GM18867 (cell line): ENCODE results near the gene KIF26B.
"Not testable (repeated sequence)": the region's sequence is repeated elsewhere in the genome, so short reads cannot be mapped to it uniquely, and the experiment has no call there.

Experiments
- ATAC-seq: cut with Tn5 transposase; IDR thresholded peaks from one replicate; pipeline ENCODE4 v1.9.1; 2021; ENCODE audit warnings: mild to moderate bottlenecking, moderate library complexity; ENCODE audit not compliant: unreplicated experiment

KIF26B gene

DNA sequence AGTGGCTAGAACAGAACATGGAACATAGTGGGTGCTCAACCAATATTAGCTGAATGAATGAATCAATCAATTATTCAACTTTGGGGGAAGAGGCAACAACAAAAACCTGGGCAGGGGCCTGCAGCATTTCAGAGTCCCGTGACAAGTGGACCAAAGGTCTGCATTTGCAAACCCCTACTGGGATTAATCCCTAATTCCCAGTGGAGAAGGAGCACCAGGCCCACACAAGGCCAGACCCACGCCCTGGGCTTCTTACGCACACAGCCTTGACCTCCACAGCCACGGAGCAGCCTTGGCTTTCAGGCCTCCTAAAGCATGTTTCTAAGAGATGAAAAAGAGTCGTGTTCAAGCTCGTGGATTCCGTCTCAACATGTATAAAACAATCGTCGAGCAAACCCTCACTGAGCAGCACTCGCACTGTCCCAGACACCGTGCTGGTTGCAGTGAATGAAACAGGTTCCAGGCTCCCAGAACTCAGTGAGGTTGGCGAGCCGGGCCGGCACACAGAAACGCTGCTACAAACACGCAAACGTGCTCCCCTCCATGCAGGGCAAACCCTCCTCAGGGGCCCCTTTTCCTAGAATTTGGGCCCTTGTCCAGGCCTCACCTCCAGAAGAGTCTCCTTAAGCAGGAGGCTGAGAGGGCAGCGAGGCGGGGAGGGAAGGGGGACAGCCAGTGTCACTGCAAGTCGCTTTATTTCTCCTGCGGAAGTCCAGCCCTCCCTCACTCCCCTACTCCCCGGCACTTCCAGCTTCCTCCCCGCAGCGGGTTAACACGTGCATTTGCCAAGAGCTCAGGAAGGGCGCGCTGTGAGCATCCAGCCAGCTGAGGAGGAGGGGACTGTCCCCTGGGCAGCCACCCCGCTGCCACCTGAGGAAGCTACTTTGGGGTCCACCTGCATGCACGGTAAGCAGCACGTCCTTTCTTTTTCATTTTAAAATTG is 556.4 kb downstream of the KIF26B start:
- no peak for ATAC-seq

DNA sequence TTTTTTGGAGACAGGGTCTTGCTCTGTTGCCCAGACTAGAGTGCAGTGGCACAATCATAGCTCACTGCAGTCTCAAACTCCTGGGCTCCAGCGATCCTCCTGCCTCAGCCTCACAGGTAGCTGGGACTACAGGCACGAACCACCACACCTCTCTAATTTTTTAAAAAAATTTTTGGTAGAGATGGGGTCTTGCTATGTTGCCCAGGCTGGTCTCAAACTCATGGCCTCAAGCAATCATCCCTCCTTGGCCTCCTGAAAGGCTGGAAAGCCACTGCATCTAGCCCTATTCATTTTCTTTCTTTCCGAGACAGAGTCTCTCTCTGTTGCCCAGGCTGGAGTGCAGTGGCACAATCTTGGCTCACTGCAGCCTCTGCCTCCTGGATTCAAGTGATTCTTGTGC is 559.2 kb downstream of the KIF26B start:
- not testable (repeated sequence) for ATAC-seq

DNA sequence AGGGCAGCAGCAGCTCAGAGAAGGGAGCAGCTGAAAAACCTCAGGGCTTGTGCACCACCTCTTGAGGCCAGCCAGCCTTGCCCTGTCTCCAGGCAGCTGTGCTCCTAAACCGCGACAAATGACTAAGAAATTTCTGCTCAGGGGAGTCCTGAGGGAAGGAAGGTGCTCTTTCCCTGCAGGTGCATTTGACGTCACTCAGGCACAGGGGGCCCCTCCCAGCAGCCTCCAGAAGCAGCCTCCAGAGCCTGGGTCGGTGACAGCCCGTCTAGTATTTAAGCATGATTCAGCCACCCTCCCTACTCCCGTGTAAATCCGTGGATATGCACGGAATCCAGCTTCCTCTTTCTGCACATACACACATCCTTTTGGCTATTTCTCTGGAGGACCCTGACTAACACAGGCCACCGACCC is 560.5 kb downstream of the KIF26B start:
- no peak for ATAC-seq

DNA sequence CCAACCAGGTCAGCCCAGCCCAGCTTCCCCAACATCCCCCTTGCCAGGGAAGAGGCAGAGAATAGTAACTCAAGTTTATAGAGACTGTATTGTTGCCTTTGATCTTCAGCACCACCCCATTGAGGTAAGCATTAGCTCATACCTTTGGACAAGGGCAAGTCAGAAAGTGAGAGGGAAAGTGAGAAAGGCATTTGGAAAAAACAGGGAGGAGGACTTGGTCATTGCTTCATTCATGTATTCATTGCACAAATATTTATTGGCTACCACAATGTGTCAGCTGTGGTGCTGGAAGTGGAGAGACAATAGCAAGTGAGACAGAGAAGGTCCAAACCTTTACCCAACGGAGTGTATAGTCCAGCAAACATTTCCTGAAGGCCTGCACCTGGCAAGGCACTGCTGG is 561.2 kb downstream of the KIF26B start:
- no peak for ATAC-seq

DNA sequence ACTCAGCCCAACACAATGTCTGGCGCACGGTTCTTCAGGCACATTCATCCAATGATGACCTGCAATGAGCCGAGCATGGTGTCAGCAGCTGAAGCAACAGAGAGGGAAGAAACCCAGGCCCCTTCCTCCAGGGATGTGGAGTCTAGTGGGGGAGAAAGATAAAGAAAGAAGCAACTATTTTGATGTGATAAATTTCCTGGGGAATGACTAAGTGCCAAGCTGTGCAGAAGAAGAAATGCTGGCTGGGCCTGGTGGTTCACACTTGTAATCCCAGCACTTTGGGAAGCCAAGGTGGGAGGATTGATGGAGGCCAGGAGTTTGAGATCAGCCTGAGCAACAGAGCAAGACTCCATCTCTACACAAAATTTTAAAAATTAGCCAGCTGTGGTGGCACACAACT is 561.8 kb downstream of the KIF26B start:
- no peak for ATAC-seq

DNA sequence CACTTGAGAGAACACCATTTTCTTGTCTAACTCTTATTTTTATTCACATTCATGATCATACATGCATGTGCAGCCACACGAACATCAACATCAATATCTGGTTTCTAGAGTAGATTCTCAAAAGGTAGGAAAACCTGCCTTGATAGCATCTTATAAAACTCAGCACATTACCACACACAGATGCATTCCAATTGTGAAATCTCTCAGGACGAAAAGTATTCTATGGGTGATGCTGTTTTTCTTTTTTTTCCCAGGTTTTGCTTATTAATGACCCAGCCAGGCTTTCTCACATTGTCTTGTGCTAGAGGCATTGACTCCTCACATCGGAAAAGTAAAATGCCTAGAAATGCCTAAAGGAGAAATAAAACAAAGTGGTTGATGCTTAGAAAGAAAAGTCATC is 562.8 kb downstream of the KIF26B start:
- ATAC-seq: no peak

DNA sequence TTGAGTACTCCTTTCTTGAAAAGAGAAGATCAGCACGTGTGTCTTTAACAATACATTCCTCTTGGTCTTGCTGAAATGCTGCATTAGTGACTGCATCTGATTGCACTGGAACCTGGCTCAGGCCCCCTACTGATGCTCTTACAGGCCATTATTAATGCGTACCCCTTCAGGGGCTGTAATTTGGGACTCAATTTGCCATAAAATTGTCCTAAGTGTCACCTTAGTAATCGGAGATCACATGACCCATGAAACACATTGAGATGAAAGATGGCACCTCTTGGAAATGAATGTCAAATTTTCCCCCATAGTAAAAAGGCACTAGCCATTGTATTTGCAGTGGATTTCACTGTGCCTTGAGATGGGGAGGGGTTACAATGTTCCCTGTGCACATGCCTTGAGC is 563.3 kb downstream of the KIF26B start:
- no peak for ATAC-seq

DNA sequence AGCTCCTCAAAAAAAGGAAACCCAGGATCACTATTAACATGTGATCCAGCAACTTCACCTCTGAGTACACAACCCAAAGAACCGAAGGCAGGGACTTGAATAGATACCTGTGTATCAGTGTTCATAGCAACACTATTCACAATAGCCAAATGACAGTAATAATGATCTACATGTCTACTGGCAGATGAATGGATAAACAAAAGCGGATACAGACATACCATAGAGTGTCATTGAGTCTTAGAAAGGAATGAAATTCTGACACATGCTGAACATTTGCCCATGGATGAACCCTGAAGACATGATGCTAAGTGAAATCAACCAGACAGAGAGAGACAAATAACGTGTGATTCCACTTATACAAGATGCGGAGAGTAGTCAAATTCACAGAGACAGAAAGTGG is 564.2 kb downstream of the KIF26B start:
- ATAC-seq: no peak

DNA sequence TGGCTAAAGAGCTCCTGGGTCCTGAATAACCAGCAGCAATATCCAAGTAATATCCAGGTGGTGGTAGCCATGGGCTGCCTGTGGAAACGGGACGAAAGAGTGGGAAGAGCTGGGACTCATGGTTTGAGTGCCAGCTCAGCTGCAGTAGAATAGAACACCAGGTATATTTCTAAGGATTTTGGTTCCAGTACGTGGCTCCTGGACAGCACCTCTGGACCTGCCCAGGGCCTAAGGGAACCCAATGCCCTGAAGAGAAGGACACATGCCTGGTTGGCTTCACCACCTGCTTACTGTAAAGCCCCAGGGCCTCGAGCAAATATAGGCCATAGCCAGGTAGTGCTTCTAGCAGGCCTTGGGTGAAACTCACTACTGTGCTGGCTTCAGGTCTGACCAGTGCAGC is 566.7 kb downstream of the KIF26B start:
- ATAC-seq: no peak

DNA sequence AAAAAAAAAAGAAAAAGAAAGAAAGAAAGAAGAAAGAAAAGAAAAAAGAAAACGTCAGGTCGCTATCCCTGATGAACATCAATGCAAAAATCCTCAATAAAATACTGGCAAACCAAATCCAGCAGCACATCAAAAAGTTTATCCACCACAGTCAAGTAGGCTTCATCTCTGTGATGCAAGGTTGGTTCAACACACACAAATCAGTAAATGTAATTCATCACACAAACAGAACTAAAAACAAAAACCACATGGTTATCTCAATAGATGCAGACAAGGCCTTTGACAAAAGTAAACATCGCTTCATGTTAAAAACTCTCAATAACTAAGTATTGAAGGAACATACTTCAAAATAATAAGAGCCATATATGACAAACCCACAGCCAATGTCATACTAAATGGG is 573.2 kb downstream of the KIF26B start:
- ATAC-seq: not testable (repeated sequence)

DNA sequence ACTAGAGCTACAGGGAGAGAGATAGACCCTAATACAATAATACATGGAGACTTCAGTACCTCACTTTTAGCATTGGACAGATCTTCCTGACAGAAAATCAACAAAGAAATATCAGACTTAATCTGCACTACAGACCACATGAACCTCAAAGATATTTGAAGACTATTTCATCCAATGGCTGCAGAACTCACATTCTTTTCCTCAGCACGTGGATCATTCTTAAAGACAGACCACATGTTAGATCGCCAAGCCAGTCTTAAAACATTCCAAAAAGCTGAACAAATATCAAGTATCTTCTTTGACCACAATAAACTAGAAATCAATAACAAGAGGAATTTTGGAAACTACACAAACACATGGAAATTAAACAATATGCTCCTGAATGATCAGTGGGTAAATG is 576.0 kb downstream of the KIF26B start:
- no peak for ATAC-seq

DNA sequence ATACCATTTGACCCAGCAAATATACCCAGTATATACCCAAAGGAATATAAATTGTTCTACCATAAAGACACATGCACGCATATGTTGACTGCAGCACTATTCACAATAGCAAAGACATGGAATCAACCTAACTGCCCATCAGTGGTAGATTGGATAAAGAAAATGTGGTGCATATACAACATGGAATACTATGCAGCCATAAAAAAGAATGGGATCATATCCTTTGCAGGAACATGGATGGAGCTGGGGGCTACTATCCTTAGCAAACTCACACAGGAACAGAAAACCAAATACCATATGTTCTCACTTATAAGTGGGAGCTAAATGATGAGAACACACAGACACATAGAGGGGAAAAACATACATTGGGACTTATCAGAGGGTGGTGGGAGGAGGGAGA is 585.6 kb downstream of the KIF26B start:
- not testable (repeated sequence) for ATAC-seq

DNA sequence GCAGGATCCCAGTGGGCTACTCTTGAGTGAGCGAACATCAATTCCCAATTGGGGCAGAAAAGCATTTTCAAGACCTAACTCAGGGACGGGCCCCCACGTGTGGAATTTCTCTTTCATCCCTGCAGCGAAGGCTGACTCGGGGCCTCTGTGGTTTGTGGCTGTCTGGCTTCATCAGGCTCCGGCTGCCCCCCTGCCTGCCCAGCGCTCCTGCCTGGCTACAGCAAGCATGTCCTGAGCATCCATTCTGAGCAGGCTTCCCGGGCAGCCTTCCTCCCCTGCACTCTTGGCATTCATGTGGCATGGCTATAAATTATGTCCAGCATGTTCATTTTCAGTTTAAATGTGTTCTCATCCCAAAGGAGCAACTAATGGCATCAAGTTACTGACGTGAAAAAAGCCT is 588.1 kb downstream of the KIF26B start:
- ATAC-seq: no peak

DNA sequence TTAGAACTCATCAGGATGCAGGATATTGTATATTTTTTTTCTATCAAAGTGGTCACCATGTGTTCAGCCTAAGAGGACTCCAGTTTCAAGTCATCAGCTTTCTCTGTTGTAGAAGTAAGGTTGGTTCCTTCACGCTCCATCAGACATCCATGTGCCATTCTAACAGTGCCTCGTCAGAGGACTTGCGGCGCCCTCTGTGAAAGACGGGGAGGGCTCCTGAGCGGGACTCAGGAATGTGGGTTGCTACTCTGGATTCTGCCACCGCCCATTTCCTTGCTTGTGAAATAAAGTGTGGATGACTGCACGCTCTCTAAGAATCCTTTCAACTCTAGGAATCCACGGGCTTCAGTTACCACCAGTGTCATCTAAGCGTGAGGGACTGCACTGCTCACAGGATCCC is 593.5 kb downstream of the KIF26B start:
- no peak for ATAC-seq

DNA sequence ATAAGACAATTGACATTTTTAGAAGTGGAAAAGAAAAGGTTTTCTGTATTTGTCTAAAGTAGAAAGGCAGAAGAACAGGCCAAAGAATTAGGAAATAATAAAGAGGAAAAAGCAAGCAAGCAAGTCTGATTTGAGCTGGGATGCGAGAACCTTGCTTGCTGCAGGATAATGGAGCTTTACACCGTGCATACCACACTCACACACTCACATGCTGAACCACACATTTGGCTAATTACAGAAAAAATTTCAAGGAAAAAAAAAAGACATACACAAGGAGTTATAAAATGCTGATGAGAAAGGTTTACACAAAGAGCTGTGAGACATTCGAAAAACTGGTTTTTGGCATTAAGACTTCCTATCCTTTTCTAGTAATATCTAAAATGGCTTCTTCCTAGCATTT is 593.9 kb downstream of the KIF26B start:
- no peak for ATAC-seq

DNA sequence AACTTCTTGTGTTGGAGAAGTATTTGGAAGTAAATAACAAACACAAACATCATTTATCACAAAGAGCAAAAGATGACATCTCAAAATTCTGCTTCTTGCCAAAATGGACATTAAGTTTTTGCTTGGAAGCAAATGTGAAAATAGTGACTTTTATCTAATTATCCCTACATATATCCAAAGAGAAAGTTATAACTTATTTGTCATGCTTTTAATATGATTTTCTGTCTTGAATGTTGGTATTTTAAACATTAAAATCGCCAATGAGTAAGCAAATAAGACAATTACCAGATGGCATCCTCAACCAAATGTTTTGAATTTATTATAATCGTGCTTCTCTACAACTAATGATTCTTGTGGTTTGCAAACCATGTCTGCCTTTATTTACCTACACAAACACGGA is 594.3 kb downstream of the KIF26B start:
- ATAC-seq: no peak

DNA sequence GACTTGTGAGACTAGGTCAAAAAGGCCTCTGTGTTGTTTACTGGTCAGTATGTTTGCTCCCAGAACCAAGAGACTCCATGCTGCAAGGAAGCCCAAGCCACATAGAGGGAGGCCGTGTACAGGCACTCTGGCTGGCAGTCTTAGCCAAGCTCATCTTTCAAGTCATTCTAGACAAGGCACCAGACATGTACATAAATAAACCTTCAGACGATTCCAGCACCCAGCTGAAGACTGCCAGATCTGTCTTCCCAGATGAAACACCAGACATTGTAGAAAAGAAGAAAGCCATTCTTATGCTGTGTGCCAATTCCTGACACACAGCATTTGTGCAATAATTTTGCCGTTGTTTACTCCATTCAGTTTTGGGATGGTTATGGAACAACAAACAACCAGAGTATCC is 595.5 kb downstream of the KIF26B start:
- no peak for ATAC-seq

DNA sequence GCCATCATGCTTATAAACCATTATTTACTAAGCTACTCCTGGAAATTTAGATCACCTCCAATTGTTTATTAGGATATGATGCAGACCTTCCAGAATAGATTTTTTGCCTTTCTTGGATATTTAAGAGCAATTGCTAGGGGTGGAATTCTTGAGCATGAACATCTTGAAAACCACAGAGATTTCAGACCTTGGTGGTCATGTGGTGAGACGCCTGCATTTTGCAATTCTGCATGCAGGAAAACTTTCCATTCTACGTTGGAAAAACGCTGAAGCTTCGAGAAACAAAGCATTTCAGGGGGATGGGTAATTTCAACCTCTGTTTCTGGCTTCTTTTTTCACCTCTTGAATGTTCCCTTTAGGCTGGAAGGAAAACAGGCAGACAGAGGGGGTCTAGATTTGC is 596.3 kb downstream of the KIF26B start:
- no peak for ATAC-seq

DNA sequence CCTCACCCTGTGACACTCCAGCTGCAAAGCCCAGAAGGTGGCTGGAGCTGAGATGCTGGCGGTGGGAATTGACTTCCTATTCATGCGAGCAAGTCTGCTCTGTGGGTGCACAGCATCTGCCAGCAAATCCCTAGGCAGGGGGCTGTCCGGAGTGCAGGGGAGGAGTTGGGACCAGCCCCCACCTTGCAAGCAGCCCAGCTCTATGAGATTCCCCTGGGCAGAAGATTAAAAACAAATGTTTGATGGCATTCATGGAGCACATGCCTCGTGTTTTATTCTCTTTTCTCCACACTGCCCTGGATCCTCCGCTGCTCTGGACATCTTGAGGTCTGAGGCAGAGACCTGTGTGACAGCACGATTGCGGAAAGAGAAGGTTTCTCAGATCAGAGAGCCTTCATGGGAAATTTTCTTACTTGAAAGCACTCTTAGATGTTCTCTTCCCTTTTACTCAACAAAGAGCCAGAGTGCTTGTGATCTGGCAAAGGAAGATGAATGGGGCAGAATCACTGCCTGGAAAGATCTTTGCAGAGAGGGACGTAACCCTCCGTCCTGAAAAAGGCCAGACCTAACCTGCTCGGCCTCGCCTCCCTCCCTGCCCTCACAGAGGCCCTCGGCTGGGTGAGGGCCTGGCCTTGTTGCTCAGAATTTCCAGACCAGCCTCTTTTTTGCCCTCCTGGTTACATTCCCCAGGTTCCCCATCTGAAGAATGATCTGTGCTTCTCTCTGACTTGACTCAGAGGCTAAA is 597.1 kb downstream of the KIF26B start:
- ATAC-seq: no peak

DNA sequence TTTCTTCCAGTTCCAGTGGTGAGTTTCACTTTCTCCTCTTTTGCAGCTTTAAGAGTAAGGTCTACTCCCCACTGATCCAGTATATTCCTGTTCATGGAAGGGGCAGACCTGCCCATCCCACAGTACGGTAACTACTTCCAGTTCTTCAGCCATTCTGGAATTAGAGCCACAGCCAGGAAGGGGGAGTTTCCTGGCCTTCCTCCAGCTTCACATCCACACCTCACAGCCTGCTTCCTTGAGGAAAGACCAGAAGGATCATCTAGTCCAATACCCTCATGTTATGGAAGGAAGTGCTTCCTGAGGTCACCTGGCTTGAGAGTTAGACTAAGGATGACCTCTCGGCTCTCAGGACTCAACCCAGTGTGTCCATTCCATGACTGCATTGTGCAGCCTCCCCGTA is 597.8 kb downstream of the KIF26B start:
- ATAC-seq: no peak

DNA sequence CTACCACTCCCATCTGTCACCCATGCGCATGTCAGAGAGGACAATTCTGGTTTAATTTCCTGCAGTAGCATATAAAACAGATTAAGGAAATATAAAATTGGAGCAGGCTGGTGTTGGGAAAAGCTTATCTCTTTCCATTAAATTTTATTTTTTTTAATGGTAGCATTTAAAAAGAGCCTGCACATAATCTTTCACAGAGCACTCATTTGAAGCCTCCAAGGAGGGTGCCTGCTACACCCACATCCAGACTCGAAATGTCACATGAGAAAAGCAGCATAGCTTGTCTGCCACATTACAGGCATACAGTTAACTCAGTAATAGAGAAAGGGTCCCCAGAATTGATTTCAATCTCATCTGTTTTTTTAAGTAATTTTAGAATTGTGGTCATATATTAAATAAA is 599.0 kb downstream of the KIF26B start:
- no peak for ATAC-seq

DNA sequence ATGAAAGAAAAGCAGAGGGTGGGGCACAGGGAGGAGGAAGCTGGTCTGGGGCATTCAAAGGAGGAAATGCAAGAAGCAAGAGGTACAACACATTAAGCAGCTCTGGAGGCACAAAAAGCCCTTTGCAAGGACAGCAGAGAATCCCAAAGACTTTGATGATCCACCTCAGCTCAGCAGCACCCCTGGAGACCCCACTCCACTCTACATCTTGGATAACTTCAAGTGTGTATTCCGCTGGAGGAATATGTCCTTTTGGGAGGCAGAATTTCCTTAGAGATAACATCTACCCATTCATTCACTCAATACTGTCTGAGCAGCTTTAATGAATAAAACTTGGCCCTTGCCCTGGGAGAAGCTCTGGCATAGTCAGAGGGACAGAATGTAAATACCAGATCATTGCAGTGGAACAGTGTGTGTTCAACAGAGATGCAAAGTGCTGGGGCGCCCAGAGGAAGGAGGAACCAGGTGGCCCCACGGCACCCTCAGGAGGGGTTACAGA is 599.7 kb downstream of the KIF26B start:
- no peak for ATAC-seq
